Esophagus squamous epithelium (tissue), 5 donors: ENCODE measurements around the gene TIPARP. TPM values are rescaled to one million over a fixed set of nuclear protein-coding genes. Genes with fewer than 3 reads are reported as not detected.
A peak's percentile ranks its signal among the peaks of the same experiment; 100 is the strongest.

Experiments used
- DNase-seq: peaks from one replicate; lab custom pipeline; 2025; lab: John Stamatoyannopoulos, UW
- H3K27ac ChIP-seq, 4 donors: fragments of 200-600 bp; sonication (generic); one replicate each; pipeline ENCODE4 v1.5.1; 2016 to 2019; ENCODE audit warnings: mild to moderate bottlenecking in 1 of 4
- H3K27me3 ChIP-seq, 4 donors: fragments of 200-600 bp; sonication (generic); 1 replicate in 3 of 4; 2 replicates in 1 of 4; pipeline versions ENCODE4 v1.5.1 to v1.6.0; 2017 to 2021; ENCODE audit warnings: antibody characterized with exemption in 1 of 4
- H3K36me3 ChIP-seq, 3 donors: fragments of 200-600 bp; sonication (generic); one replicate each; pipeline ENCODE4 v1.5.1; 2016 to 2019
- H3K4me1 ChIP-seq, 3 donors: fragments of 200-600 bp; sonication (generic); one replicate each; pipeline ENCODE4 v1.5.1; 2017 to 2019
- H3K4me3 ChIP-seq, 4 donors: fragments of 200-600 bp; sonication (generic); 1 replicate in 3 of 4; 2 replicates in 1 of 4; pipeline ENCODE4 v1.5.1; 2016 to 2019; ENCODE audit warnings: mild to moderate bottlenecking in 2 of 4, moderate library complexity in 1 of 4
- H3K9me3 ChIP-seq, 3 donors: fragments of 200-600 bp; sonication (generic); one replicate each; pipeline ENCODE4 v1.5.1; 2016 to 2019
- POLR2A ChIP-seq, 4 donors: fragments of 450-650 bp; IDR thresholded peaks; one replicate each; pipeline ENCODE4 v1.6.1; 2017; ENCODE audit warnings: antibody characterized with exemption in 4 of 4, mild to moderate bottlenecking in 4 of 4, moderate library complexity in 3 of 4
- WGBS, 2 donors: methylation state at CpG; one replicate each; pipeline ENCODE4 v1.1.5; 2018; 5-methylcytosine and 5-hydroxymethylcytosine counted together
- intact Hi-C: fragments of 100-400 bp; cut with DNase I; formaldehyde crosslinking; loops from one replicate; pipeline ENCODE4 v1.15.0; 2022
- total RNA-seq, 4 donors: library from RNA; depleted of rRNA; stranded (reverse); fragments of >200 nt; gene quantifications; one replicate each; pipeline ENCODE4 v1.1.0, GENCODE V29; 2016
- TF ChIP-seq, protein P1 (sequence below), 6 experiments: fragments of 450-650 bp in 4 of 6; fragments of 200-600 bp in 2 of 6; sonication (generic) in 2 of 6; IDR thresholded peaks; one replicate each; pipeline ENCODE4 v1.5.1; 2016 to 2019; ENCODE audit warnings: antibody characterized with exemption in 6 of 6, mild to moderate bottlenecking in 4 of 6, moderate library complexity in 4 of 6
- donor health status: DM: yes; HTN: yes; CAD: no.

The TIPARP gene
- total RNA-seq, 4 donors from 2014 or later: 28.0 to 40.4 (median 38.0) TPM

DNA sequence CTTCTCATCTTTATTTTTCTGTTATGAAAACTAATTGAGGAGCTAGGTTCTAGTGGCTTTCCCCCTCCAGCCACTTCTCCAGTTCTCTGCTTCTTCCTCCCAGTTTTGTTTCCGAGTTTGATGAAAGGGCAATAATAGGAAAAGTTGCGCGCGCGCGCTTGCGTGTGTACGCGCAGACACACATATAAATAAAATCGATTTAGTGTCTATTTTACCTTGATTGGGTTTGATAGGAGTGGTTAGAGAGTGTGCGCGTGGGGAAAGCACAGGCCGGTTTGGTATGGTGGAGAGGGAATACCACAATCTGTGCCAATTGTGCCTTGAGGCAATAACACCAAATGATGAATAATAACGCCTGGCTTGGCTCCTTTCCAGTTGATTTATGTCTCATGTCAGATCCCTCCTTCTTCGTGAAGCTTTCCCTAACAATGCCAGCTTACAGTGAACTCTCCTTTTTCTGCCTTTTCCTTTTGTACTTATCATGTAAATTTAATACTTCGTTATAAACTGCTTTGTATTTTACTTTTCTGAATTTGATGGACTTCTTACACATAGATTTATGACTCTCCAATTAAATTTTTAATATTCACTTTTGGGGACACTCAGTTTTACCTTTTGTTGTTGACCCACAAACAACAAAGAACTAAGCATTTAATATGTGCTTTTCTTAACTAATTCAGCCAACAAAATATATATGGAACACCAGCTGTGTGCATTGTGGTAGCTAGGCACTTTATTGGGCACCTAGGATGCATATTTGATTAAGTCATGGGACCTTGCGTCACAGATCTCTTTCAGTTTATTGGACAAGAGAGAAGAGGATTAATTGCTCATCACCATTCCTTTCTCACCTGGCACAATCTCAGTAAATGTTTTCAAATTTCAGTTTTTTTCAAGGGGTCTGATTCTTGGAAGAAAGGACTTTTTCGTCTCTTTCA lies 1.7 kb downstream of the TIPARP start:
- peaks cover 4 to 33% (median 9%) of the 10 kb centered on the region in 3 donors for H3K36me3 ChIP-seq
- peak overlapping the region; percentile 86 to 98 (median 92) for H3K4me3 ChIP-seq
- TF ChIP-seq POLR2A (IDR thresholded peaks at IDR 0.05): no peak
- TF ChIP-seq, protein P1, sequence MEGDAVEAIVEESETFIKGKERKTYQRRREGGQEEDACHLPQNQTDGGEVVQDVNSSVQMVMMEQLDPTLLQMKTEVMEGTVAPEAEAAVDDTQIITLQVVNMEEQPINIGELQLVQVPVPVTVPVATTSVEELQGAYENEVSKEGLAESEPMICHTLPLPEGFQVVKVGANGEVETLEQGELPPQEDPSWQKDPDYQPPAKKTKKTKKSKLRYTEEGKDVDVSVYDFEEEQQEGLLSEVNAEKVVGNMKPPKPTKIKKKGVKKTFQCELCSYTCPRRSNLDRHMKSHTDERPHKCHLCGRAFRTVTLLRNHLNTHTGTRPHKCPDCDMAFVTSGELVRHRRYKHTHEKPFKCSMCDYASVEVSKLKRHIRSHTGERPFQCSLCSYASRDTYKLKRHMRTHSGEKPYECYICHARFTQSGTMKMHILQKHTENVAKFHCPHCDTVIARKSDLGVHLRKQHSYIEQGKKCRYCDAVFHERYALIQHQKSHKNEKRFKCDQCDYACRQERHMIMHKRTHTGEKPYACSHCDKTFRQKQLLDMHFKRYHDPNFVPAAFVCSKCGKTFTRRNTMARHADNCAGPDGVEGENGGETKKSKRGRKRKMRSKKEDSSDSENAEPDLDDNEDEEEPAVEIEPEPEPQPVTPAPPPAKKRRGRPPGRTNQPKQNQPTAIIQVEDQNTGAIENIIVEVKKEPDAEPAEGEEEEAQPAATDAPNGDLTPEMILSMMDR (IDR thresholded peaks at IDR 0.05): no peak
- H3K27ac ChIP-seq: peak overlapping the region; percentile 97 to 99 (median 98)
- intact Hi-C loops: loop anchor here (10.0 kb wide), 2 partner anchors 121 to 149 kb away; partner anchors contain the start of genes LEKR1 and SSR3
- DNase-seq: no peak
- no peaks in the 10 kb centered on the region for H3K9me3 ChIP-seq
- H3K27me3 ChIP-seq: no peaks in the 10 kb centered on the region
- peaks cover 11 to 59% (median 41%) of the 10 kb centered on the region in 3 donors for H3K4me1 ChIP-seq
- 9 to 11% methylated on average over 18 of the region's 18 CpGs for WGBS, 2 donors

DNA sequence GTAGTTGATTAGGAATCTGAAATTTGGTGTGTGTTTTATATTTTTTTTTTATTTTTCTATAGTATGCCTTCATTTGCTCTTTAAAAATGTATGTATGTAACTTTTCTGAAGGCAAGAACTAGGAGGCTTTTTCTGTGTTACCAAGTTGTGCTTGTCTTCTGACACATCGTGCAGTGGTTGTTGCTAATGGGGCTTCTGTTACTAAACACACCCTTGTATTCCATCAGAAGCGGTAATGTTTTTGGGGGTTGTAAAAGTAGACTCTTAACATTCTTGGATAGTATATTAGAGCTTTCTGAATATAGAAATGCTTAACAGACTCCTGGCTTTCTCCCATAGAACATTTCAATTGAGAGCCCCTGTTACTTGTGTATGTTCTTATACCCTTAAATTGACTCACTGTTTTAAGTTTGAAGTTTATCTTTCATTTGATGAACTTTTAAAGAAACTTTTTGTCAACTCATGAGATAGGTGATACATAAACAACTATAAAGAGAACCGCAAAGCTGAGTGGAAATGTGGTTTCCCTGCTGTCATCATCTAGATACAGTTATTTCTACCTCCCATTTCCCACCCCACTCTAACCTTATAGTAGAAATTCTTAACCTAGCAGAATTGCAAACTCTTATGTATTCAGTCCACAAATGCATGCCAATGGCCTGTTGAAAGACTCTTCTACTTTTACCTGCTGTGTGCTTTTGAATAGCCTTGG lies 2.5 kb downstream of the TIPARP start:
- DNase-seq: no peak
- no peaks in the 10 kb centered on the region for H3K27me3 ChIP-seq
- H3K9me3 ChIP-seq: no peaks in the 10 kb centered on the region
- H3K4me1 ChIP-seq: peaks cover 13 to 68% (median 48%) of the 10 kb centered on the region in 3 donors
- intact Hi-C loops: loop anchor here (10.0 kb wide), 2 partner anchors 122 to 148 kb away; partner anchors contain the start of genes LEKR1 and SSR3
- peak overlapping the region in 1 of 4 donors; percentile 38 for H3K27ac ChIP-seq
- TF ChIP-seq, protein P1 (IDR thresholded peaks at IDR 0.05): no peak
- TF ChIP-seq POLR2A (IDR thresholded peaks at IDR 0.05): no peak
- H3K36me3 ChIP-seq: peaks cover 4 to 36% (median 9%) of the 10 kb centered on the region in 3 donors
- peak overlapping the region in 2 of 4 donors; percentile 86 to 95 for H3K4me3 ChIP-seq
- WGBS, 2 donors: 77 to 78% methylated on average over 3 of the region's 3 CpGs

DNA sequence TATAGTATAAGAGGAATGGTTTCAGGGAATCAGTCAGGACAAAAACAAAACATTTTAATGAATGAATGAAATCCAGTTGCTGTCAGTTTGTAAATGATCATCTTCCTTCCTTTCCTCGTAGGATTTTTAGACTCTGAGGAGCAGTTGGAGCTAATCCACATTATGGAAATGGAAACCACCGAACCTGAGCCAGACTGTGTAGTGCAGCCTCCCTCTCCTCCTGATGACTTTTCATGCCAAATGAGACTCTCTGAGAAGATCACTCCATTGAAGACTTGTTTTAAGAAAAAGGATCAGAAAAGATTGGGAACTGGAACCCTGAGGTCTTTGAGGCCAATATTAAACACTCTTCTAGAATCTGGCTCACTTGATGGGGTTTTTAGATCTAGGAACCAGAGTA lies 3.1 kb downstream of the TIPARP start:
- H3K4me1 ChIP-seq: peaks cover 19 to 74% (median 55%) of the 10 kb centered on the region in 3 donors
- peak overlapping the region in 1 of 4 donors; percentile 2 for H3K27ac ChIP-seq
- WGBS, 2 donors: 8 to 15% methylated on average over 2 of the region's 2 CpGs
- H3K36me3 ChIP-seq: peaks cover 4 to 37% (median 9%) of the 10 kb centered on the region in 3 donors
- H3K27me3 ChIP-seq: no peaks in the 10 kb centered on the region
- DNase-seq: no peak
- TF ChIP-seq, protein P1 (IDR thresholded peaks at IDR 0.05): no peak
- TF ChIP-seq POLR2A (IDR thresholded peaks at IDR 0.05): no peak
- intact Hi-C loops: loop anchor here (10.0 kb wide), 2 partner anchors 123 to 147 kb away; partner anchors contain the start of genes LEKR1 and SSR3
- no peaks in the 10 kb centered on the region for H3K9me3 ChIP-seq
- H3K4me3 ChIP-seq: peak overlapping the region in 1 of 4 donors; percentile 0

DNA sequence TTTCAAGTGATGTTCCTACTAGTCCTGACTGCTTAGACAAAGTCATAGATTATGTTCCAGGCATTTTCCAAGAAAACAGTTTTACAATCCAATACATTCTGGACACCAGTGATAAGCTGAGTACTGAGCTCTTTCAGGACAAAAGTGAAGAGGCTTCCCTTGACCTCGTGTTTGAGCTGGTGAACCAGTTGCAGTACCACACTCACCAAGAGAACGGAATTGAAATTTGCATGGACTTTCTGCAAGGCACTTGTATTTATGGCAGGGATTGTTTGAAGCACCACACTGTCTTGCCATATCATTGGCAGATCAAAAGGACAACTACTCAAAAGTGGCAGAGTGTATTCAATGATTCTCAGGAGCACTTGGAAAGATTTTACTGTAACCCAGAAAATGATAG lies 3.8 kb downstream of the TIPARP start:
- intact Hi-C loops: loop anchor here (10.0 kb wide), 2 partner anchors 123 to 147 kb away; partner anchors contain the start of genes LEKR1 and SSR3
- 91 to 100% methylated on average over 2 of the region's 2 CpGs for WGBS, 2 donors
- Histone ChIP-seq H3K36me3 (peaks cover 4 to 37% (median 9%) of the 10 kb centered on the region in 3 donors), H3K9me3 (no peaks in the 10 kb centered on the region), H3K27ac (no peak overlapping the region), H3K27me3 (no peaks in the 10 kb centered on the region), H3K4me1 (peaks cover 22 to 80% (median 59%) of the 10 kb centered on the region in 3 donors), H3K4me3 (no peak overlapping the region)
- TF ChIP-seq, protein P1 (IDR thresholded peaks at IDR 0.05): no peak
- no peak for TF ChIP-seq POLR2A (IDR thresholded peaks at IDR 0.05)
- no peak for DNase-seq
